Endothelial cell of umbilical vein (primary cell): Measurements from ENCODE around the gene PNPLA2.

Experiments
- CTCF ChIP-seq, 2 donors: IDR thresholded peaks; 1 replicate in 1 of 2; 2 replicates in 1 of 2; pipeline ENCODE4 v1.5.1; 2011; ENCODE audit warnings: low read length in 2 of 2, mild to moderate bottlenecking in 2 of 2, moderate library complexity in 2 of 2, control low read depth in 1 of 2, inconsistent platforms in 1 of 2, low read depth in 1 of 2; ENCODE audit not compliant: insufficient read depth in 1 of 2; ENCODE audit errors: extremely low read depth in 1 of 2
- EZH2 ChIP-seq: IDR thresholded peaks from 2 replicates; pipeline ENCODE4 v1.6.1; 2012; ENCODE audit warnings: borderline replicate concordance, low read depth, mild to moderate bottlenecking, moderate library complexity, low read length, inconsistent platforms; ENCODE audit not compliant: severe bottlenecking
- POLR2A ChIP-seq: IDR thresholded peaks from 2 replicates; pipeline ENCODE4 v1.6.1; 2012; ENCODE audit warnings: low read depth, mild to moderate bottlenecking, control low read depth, low read length
- POLR2AphosphoS5 ChIP-seq: IDR thresholded peaks from 2 replicates; pipeline ENCODE4 v1.6.1; 2012; ENCODE audit warnings: low read depth, mild to moderate bottlenecking, control low read depth, low read length, moderate library complexity; ENCODE audit not compliant: insufficient read depth
- TF ChIP-seq, protein P1 (sequence below): IDR thresholded peaks from 2 replicates; pipeline ENCODE4 v1.6.1; 2011; ENCODE audit not compliant: insufficient read depth, insufficient read length

DNA sequence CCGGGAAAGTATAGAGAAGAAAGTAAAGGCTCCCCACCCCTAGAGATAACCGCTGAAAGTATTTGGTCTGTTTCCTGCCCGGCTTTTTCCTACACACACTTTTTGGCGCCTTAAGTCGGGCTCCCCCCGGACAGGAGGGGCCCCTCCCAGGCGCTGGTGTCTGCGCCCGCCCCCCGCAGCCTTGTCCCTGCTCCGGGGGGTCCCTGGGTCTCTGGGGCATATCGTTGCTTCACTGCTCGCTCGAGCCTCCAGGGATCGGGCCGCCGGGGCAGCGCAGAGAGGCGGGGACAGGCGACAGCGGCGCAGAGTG, 8.1 kb downstream of the PNPLA2 start:
- TF ChIP-seq CTCF (IDR thresholded peaks at IDR 0.05; ENCODE audit: extremely low read depth in 1 of 2, insufficient read depth in 1 of 2, low read depth in 1 of 2, low read length in 2 of 2) = no peak
- TF ChIP-seq, protein P1, sequence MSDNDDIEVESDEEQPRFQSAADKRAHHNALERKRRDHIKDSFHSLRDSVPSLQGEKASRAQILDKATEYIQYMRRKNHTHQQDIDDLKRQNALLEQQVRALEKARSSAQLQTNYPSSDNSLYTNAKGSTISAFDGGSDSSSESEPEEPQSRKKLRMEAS = no peak
- TF ChIP-seq POLR2A = no peak
- TF ChIP-seq POLR2AphosphoS5 = no peak
- TF ChIP-seq EZH2 = no peak
